WTC11 (cell line): ENCODE results near the gene PDXK. TPM values are rescaled to one million over a fixed set of nuclear protein-coding genes. Genes with fewer than 3 reads are reported as not detected.

ENCODE experiments used
- ATAC-seq: fragments of 200-7000 bp; cut with Tn5 transposase; 2 replicates; pipeline ENCODE4 v1.10.0; 2021; ENCODE audit warnings: mild to moderate bottlenecking, moderate library complexity
- CTCF ChIA-PET: fragments of 300-600 bp; sonication (Branson Sonifier 250); formaldehyde crosslinking; loops from one replicate; lab custom pipeline; 2021; ENCODE audit warnings: antibody characterized with exemption; lab: Charles Lee
- POLR2A ChIA-PET: fragments of 350-600 bp; sonication (Branson Sonifier 250); formaldehyde crosslinking; loops from one replicate; lab custom pipeline; 2021; ENCODE audit warnings: antibody characterized with exemption; lab: Charles Lee
- DNase-seq: peaks from one replicate; pipeline ENCODE4 v3.0.0; 2021; ENCODE audit warnings: low spot score
- H3K27ac Mint-ChIP-seq: 2 replicates; pipeline ENCODE4 v1.8.0; 2021; ENCODE audit warnings: mixed read lengths
- H3K27me3 Mint-ChIP-seq: 2 replicates; pipeline ENCODE4 v1.8.0; 2021; ENCODE audit warnings: low read depth, mild to moderate bottlenecking, moderate library complexity, mixed read lengths
- H3K36me3 Mint-ChIP-seq: 2 replicates; pipeline ENCODE4 v1.8.0; 2021; ENCODE audit warnings: mixed read lengths
- H3K4me1 Mint-ChIP-seq: 2 replicates; pipeline ENCODE4 v1.8.0; 2022; ENCODE audit warnings: mixed read lengths
- H3K4me3 Mint-ChIP-seq: 2 replicates; pipeline ENCODE4 v1.8.0; 2021; ENCODE audit warnings: mild to moderate bottlenecking, moderate library complexity, mixed read lengths
- H3K9me3 Mint-ChIP-seq: 2 replicates; pipeline ENCODE4 v1.8.0; 2021; ENCODE audit warnings: mixed read lengths
- CREM ChIP-seq: sonication (generic); formaldehyde crosslinking; IDR thresholded peaks from 2 replicates; pipeline ENCODE4 v1.8.1; 2022; ENCODE audit warnings: mild to moderate bottlenecking, missing genetic modification reagents, moderate library complexity
- CTCF ChIP-seq: fragments of 200-600 bp; IDR thresholded peaks from 2 replicates; pipeline ENCODE4 v1.8.0; 2022; ENCODE audit warnings: antibody characterized with exemption
- EMX1 ChIP-seq: fragments of 250-450 bp; sonication (Bioruptor Pico); IDR thresholded peaks from 2 replicates; pipeline ENCODE4 v1.8.0; 2021; ENCODE audit warnings: mild to moderate bottlenecking
- GRHL2 ChIP-seq: fragments of 250-450 bp; sonication (Bioruptor Pico); IDR thresholded peaks from 2 replicates; pipeline ENCODE4 v1.8.0; 2022; ENCODE audit warnings: mild to moderate bottlenecking, moderate library complexity; ENCODE audit not compliant: insufficient replicate concordance, severe bottlenecking
- NFE2L1 ChIP-seq: sonication (generic); formaldehyde crosslinking; IDR thresholded peaks from 2 replicates; pipeline ENCODE4 v1.8.1; 2023; ENCODE audit warnings: missing genetic modification reagents
- NR1H2 ChIP-seq: sonication (generic); formaldehyde crosslinking; IDR thresholded peaks from 2 replicates; pipeline ENCODE4 v1.9.0; 2021; ENCODE audit warnings: mild to moderate bottlenecking, moderate library complexity, missing genetic modification reagents
- NR3C1 ChIP-seq: sonication (generic); formaldehyde crosslinking; conservative IDR thresholded peaks from 2 replicates; pipeline ENCODE4 v1.8.1; 2023; ENCODE audit warnings: low read depth, mild to moderate bottlenecking, missing genetic modification reagents
- ZBTB21 ChIP-seq: sonication (generic); formaldehyde crosslinking; IDR thresholded peaks from 2 replicates; pipeline ENCODE4 v1.8.1; 2023; ENCODE audit warnings: mild to moderate bottlenecking, missing genetic modification reagents, borderline replicate concordance
- ZMAT4 ChIP-seq: fragments of 250-450 bp; sonication (Bioruptor Pico); IDR thresholded peaks from 2 replicates; pipeline ENCODE4 v1.9.0; 2021; ENCODE audit warnings: mild to moderate bottlenecking
- ZNF121 ChIP-seq: sonication (generic); formaldehyde crosslinking; IDR thresholded peaks from 2 replicates; pipeline ENCODE4 v1.8.0; 2023; ENCODE audit warnings: missing genetic modification reagents
- ZNF281 ChIP-seq: sonication (generic); formaldehyde crosslinking; IDR thresholded peaks from 2 replicates; pipeline ENCODE4 v1.8.0; 2023; ENCODE audit warnings: mild to moderate bottlenecking, missing genetic modification reagents
- ZNF532 ChIP-seq: fragments of 250-450 bp; sonication (Bioruptor Pico); IDR thresholded peaks from 2 replicates; pipeline ENCODE4 v1.9.0; 2021; ENCODE audit warnings: mild to moderate bottlenecking, borderline replicate concordance
- total RNA-seq: library from RNA; stranded (reverse); gene quantifications from 3 replicates; pipeline ENCODE4 v1.2.3, GENCODE V29; 2021

Gene PDXK
- total RNA-seq, 1 experiment from 2014 or later = 120 TPM

GRCh38 chr21:43768868-43769167, 49.9 kb downstream of the PDXK start (continued):
- peak; percentile 27; the same call in 1 of the 2 replicates for TF ChIP-seq ZNF281 (CRISPR knock-in tag)
- TF ChIP-seq, all 79 proteins: peak for 2

GRCh38 chr21:43769325-43769958, 50.5 kb downstream of the PDXK start:
- peaks cover 11% of the 10 kb centered on the region for H3K36me3 Mint-ChIP-seq
- CTCF ChIA-PET = interaction anchor here (1.2 to 3.9 kb wide), 3 partner anchors 20 to 41 kb away, joined by 3 to 29 read pairs (median 10); partner anchors contain the start of gene RRP1
- ATAC-seq = no peak

GRCh38 chr21:43770066-43770655, 51.2 kb downstream of the PDXK start:
- CTCF ChIA-PET = interaction anchor here (1.0 to 3.9 kb wide), 2 partner anchors 42 kb away, joined by 3 to 29 read pairs; no protein-coding TSS in a partner anchor
- POLR2A ChIA-PET = no interaction called here
- TF ChIP-seq ZMAT4 (CRISPR knock-in tag) (no peak), NR1H2 (CRISPR knock-in tag) (no peak), ZBTB21 (CRISPR knock-in tag) (no peak), CREM (no peak), CTCF (no peak), GRHL2 (CRISPR knock-in tag) (no peak)
- H3K27ac Mint-ChIP-seq = no peak overlapping the region
- ATAC-seq (no peak), DNase-seq (no peak)
- no peak overlapping the region for H3K4me3 Mint-ChIP-seq
- peaks cover 11% of the 10 kb centered on the region for H3K36me3 Mint-ChIP-seq
- peaks cover 59% of the 10 kb centered on the region for H3K4me1 Mint-ChIP-seq
- H3K27me3 Mint-ChIP-seq = no peaks in the 10 kb centered on the region; the same call in 1 of the 2 replicates
- no peaks in the 10 kb centered on the region for H3K9me3 Mint-ChIP-seq

More at GRCh38 chr21:43769325-43769958, 50.5 kb downstream of the PDXK start:
- no peaks in the 10 kb centered on the region; the same call in 1 of the 2 replicates for H3K27me3 Mint-ChIP-seq
- no peak overlapping the region for H3K4me3 Mint-ChIP-seq
- no peak for DNase-seq
- TF ChIP-seq ZBTB21 (CRISPR knock-in tag) (no peak), ZNF121 (peak; percentile 41; the same call in 1 of the 2 replicates)
- H3K4me1 Mint-ChIP-seq = peaks cover 53% of the 10 kb centered on the region
- POLR2A ChIA-PET = no interaction called here
- H3K27ac Mint-ChIP-seq = peak overlapping the region; percentile 88; the same call in 1 of the 2 replicates
- no peaks in the 10 kb centered on the region for H3K9me3 Mint-ChIP-seq

GRCh38 chr21:43771199-43771675, 52.3 kb downstream of the PDXK start:
- Mint-ChIP-seq H3K4me1 (peaks cover 64% of the 10 kb centered on the region), H3K9me3 (no peaks in the 10 kb centered on the region), H3K4me3 (no peak overlapping the region), H3K27me3 (peaks cover 2% of the 10 kb centered on the region; the same call in 1 of the 2 replicates), H3K27ac (peak overlapping the region; percentile 40), H3K36me3 (peaks cover 13% of the 10 kb centered on the region)
- POLR2A ChIA-PET = no interaction called here
- no peak for ATAC-seq
- DNase-seq = no peak
- CTCF ChIA-PET = interaction anchor here (1.0 to 4.3 kb wide), 2 partner anchors 18 to 43 kb away, joined by 3 to 20 read pairs; partner anchors contain the start of gene RRP1
- no peak for TF ChIP-seq CREM
- no peak for TF ChIP-seq ZNF532
- no peak for TF ChIP-seq NR3C1
- no peak for TF ChIP-seq NFE2L1
- TF ChIP-seq EMX1 (CRISPR knock-in tag) = no peak
